Osteoblast (primary cell): Measurements from ENCODE around the gene RAMACL. TPM values are rescaled to one million over a fixed set of nuclear protein-coding genes. Genes with fewer than 3 reads are reported as not detected.

ENCODE experiments used
- DNase-seq: peaks from one replicate; pipeline ENCODE4 v3.0.0; 2011; ENCODE audit warnings: low spot score, mixed read lengths; ENCODE audit not compliant: insufficient read length; ENCODE audit errors: missing footprints
- H2AFZ ChIP-seq: 2 replicates; pipeline ENCODE4 v1.6.0; 2011; ENCODE audit warnings: mild to moderate bottlenecking, low read length
- H3K27ac ChIP-seq: 2 replicates; pipeline ENCODE4 v1.5.1; 2011; ENCODE audit warnings: mild to moderate bottlenecking, low read depth, low read length, moderate library complexity
- H3K27me3 ChIP-seq: 2 replicates; pipeline ENCODE4 v1.6.0; 2012; ENCODE audit warnings: mild to moderate bottlenecking, control low read depth, inconsistent platforms, low read length, moderate library complexity; ENCODE audit not compliant: insufficient read depth
- H3K36me3 ChIP-seq: 2 replicates; pipeline ENCODE4 v1.5.1; 2011; ENCODE audit warnings: mild to moderate bottlenecking, low read length, control low read depth, moderate library complexity; ENCODE audit not compliant: insufficient read depth
- H3K4me1 ChIP-seq: 2 replicates; pipeline ENCODE4 v1.5.1; 2011; ENCODE audit warnings: mild to moderate bottlenecking, low read length, control low read depth, moderate library complexity; ENCODE audit not compliant: insufficient read depth
- H3K4me2 ChIP-seq: 2 replicates; pipeline ENCODE4 v1.6.0; 2011; ENCODE audit warnings: mild to moderate bottlenecking, low read length; ENCODE audit not compliant: insufficient read depth
- H3K4me3 ChIP-seq: fragments of 200-600 bp; sonication (generic); 3 replicates; pipeline ENCODE4 v1.5.1; 2012; ENCODE audit warnings: mild to moderate bottlenecking, low read length, inconsistent platforms; ENCODE audit not compliant: insufficient read depth
- H3K79me2 ChIP-seq: 2 replicates; pipeline ENCODE4 v1.6.0; 2012; ENCODE audit warnings: mild to moderate bottlenecking, low read length, control low read depth, inconsistent platforms; ENCODE audit not compliant: insufficient read depth
- H3K9me3 ChIP-seq: 2 replicates; pipeline ENCODE4 v1.5.1; 2011; ENCODE audit warnings: low read depth, low read length, control low read depth
- H4K20me1 ChIP-seq: 2 replicates; pipeline ENCODE4 v1.6.0; 2012; ENCODE audit warnings: mild to moderate bottlenecking, low read length, control low read depth; ENCODE audit not compliant: insufficient read depth
- CTCF ChIP-seq: IDR thresholded peaks from 2 replicates; pipeline ENCODE4 v1.5.1; 2011; ENCODE audit warnings: mild to moderate bottlenecking, low read depth, low read length, moderate library complexity; ENCODE audit errors: extremely low read depth
- total RNA-seq: library from RNA; depleted of rRNA; stranded (reverse); fragments of >200 nt; gene quantifications from 2 replicates; pipeline ENCODE4 v1.2.3, GENCODE V29; 2012

The RAMACL gene
- total RNA-seq, 1 donor, result 3.3 TPM

- H3K4me3 ChIP-seq, result peak overlapping the region; percentile 47
- H3K4me2 ChIP-seq, result peak overlapping the region; percentile 37
- H3K9me3 ChIP-seq, result no peaks in the 10 kb centered on the region
- H2AFZ ChIP-seq, result peak overlapping the region; percentile 6
- no peaks in the 10 kb centered on the region for H3K27me3 ChIP-seq
- DNase-seq, result peak; percentile 96
- H3K27ac ChIP-seq, result peak overlapping the region; percentile 86
- no peak for TF ChIP-seq CTCF
- H3K36me3 ChIP-seq, result no peaks in the 10 kb centered on the region
- H4K20me1 ChIP-seq, result no peaks in the 10 kb centered on the region
- peaks cover 60% of the 10 kb centered on the region for H3K79me2 ChIP-seq
- H3K4me1 ChIP-seq, result peaks cover 71% of the 10 kb centered on the region
These were observed 29.6 kb downstream of the RAMACL start for GRCh38 chr6:166556863-166557322.

- Histone ChIP-seq H3K27me3 (no peaks in the 10 kb centered on the region), H3K4me2 (peak overlapping the region; percentile 37), H3K4me1 (peaks cover 66% of the 10 kb centered on the region), H2AFZ (no peak overlapping the region), H3K27ac (peak overlapping the region; percentile 86), H4K20me1 (no peaks in the 10 kb centered on the region), H3K36me3 (no peaks in the 10 kb centered on the region), H3K9me3 (no peaks in the 10 kb centered on the region), H3K79me2 (peaks cover 60% of the 10 kb centered on the region), H3K4me3 (no peak overlapping the region)
- no peak for DNase-seq
- no peak for TF ChIP-seq CTCF
These were observed 30.1 kb downstream of the RAMACL start for GRCh38 chr6:166556336-166556735.

- Histone ChIP-seq H3K4me1 (peaks cover 64% of the 10 kb centered on the region), H3K9me3 (no peaks in the 10 kb centered on the region), H4K20me1 (no peaks in the 10 kb centered on the region), H3K27ac (peak overlapping the region; percentile 81), H3K4me3 (no peak overlapping the region), H3K4me2 (no peak overlapping the region), H2AFZ (no peak overlapping the region), H3K79me2 (peaks cover 54% of the 10 kb centered on the region), H3K27me3 (no peaks in the 10 kb centered on the region), H3K36me3 (peaks cover 3% of the 10 kb centered on the region)
- no peak for TF ChIP-seq CTCF
- DNase-seq, result no peak
These were observed 31.4 kb downstream of the RAMACL start for GRCh38 chr6:166555086-166555485.

GRCh38 chr6:166554316-166554715, 32.2 kb downstream of the RAMACL start:
- Histone ChIP-seq H4K20me1 (no peaks in the 10 kb centered on the region), H3K4me3 (no peak overlapping the region), H2AFZ (no peak overlapping the region), H3K4me1 (peaks cover 58% of the 10 kb centered on the region), H3K79me2 (peaks cover 54% of the 10 kb centered on the region), H3K27ac (peak overlapping the region; percentile 81), H3K9me3 (no peaks in the 10 kb centered on the region), H3K36me3 (peaks cover 3% of the 10 kb centered on the region), H3K27me3 (no peaks in the 10 kb centered on the region), H3K4me2 (peak overlapping the region; percentile 68)
- DNase-seq, result no peak
- TF ChIP-seq CTCF, result no peak
